Measurements from ENCODE around the gene SCGB1A1.

DNA sequence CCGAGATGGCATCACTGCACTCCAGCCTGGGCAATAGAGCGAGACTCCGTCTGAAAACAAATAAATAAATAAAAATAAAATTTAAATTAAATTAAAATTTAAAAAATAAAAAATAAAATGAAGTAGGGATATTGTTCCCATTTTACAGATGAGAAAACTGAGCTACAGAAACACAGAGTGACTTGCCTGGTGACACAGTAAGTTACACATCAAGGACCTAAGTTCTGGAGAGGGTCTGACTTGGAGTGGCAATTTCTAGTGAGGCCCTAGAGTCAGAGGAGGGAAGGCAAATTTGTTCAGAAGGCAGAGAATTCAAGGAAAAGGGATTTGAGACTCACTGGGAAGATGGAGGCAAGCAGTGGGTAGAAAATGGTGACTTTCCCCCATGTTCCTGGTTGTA is 2.0 kb downstream of the SCGB1A1 start:
- TF ChIP-seq, protein P1, sequence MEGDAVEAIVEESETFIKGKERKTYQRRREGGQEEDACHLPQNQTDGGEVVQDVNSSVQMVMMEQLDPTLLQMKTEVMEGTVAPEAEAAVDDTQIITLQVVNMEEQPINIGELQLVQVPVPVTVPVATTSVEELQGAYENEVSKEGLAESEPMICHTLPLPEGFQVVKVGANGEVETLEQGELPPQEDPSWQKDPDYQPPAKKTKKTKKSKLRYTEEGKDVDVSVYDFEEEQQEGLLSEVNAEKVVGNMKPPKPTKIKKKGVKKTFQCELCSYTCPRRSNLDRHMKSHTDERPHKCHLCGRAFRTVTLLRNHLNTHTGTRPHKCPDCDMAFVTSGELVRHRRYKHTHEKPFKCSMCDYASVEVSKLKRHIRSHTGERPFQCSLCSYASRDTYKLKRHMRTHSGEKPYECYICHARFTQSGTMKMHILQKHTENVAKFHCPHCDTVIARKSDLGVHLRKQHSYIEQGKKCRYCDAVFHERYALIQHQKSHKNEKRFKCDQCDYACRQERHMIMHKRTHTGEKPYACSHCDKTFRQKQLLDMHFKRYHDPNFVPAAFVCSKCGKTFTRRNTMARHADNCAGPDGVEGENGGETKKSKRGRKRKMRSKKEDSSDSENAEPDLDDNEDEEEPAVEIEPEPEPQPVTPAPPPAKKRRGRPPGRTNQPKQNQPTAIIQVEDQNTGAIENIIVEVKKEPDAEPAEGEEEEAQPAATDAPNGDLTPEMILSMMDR (IDR thresholded peaks at IDR 0.05; ENCODE audit: low read depth, low read length) = no peak
- TF ChIP-seq, protein P2, sequence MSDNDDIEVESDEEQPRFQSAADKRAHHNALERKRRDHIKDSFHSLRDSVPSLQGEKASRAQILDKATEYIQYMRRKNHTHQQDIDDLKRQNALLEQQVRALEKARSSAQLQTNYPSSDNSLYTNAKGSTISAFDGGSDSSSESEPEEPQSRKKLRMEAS (IDR thresholded peaks at IDR 0.05; ENCODE audit: low read depth, low read length) = no peak
- no peak for TF ChIP-seq POLR2A (IDR thresholded peaks at IDR 0.05; ENCODE audit: extremely low read depth, insufficient read length)
